ENCODE results near the gene ABHD12. TPM values are rescaled to one million over a fixed set of nuclear protein-coding genes. Genes with fewer than 3 reads are reported as not detected.

Gene ABHD12
- total RNA-seq, 1 donor from 2014 or later, result 51.3 TPM

DNA sequence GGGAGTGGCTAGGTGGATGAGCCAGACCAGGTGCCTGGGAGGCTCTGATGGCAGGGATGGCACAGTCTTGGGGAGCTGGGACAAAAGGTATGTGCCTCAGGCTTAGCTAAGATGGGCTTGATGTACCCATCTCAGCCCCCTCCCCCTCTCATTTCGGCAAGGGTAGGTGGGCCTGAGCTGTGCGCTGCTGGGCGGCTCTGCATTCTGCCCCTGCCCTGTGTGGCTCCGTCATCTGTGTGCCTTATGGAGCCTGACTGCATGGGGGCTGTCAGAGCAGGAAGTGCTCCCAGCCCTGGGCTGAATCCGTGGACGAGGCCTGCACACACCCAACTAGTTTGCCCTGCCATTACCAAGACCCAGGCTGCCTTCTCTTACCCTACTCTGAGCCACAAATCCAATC lies 88.0 kb downstream of the ABHD12 start:
- Mint-ChIP-seq H3K9me3 (ENCODE audit: low read depth) (no peaks in the 10 kb centered on the region), H3K36me3 (ENCODE audit: insufficient read depth) (peaks cover 2% of the 10 kb centered on the region), H3K27ac (peak overlapping the region; percentile 56), H3K27me3 (no peaks in the 10 kb centered on the region), H3K4me3 (ENCODE audit: low read depth) (no peak overlapping the region), H3K4me1 (ENCODE audit: low read depth) (no peaks in the 10 kb centered on the region)
- DNase-seq (ENCODE audit: low spot score, unreplicated experiment), result no peak
- TF ChIP-seq, protein P1, sequence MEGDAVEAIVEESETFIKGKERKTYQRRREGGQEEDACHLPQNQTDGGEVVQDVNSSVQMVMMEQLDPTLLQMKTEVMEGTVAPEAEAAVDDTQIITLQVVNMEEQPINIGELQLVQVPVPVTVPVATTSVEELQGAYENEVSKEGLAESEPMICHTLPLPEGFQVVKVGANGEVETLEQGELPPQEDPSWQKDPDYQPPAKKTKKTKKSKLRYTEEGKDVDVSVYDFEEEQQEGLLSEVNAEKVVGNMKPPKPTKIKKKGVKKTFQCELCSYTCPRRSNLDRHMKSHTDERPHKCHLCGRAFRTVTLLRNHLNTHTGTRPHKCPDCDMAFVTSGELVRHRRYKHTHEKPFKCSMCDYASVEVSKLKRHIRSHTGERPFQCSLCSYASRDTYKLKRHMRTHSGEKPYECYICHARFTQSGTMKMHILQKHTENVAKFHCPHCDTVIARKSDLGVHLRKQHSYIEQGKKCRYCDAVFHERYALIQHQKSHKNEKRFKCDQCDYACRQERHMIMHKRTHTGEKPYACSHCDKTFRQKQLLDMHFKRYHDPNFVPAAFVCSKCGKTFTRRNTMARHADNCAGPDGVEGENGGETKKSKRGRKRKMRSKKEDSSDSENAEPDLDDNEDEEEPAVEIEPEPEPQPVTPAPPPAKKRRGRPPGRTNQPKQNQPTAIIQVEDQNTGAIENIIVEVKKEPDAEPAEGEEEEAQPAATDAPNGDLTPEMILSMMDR (IDR thresholded peaks at IDR 0.05; ENCODE audit: unreplicated experiment), result no peak

DNA sequence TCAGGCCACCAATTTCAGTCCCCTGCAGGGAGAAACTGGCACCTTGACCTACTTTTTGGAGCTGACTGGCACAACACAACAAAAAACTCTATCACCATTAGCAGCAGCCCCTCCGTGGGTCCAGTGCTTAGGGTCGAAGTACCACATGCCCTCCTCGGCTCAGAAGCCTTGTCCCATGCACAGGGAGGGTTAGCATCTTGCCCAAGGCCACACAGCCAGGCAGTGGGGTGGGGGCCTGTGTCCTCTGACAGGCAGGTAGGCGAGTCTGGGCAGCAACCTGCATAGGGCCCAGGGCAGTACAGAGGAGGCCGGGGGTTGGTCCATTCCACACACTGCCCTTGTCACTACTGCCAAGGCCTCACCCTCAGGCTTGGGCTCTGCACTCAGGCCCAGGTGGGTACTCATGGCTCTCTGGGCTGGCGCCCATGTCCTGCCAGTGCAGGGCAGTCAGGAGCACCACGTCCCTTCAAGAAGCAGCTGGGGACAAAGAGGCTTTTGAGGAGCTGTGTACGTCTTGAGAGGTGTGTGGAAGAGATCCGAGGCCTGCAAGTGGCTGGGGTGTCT lies 89.2 kb downstream of the ABHD12 start:
- no peaks in the 10 kb centered on the region for H3K9me3 Mint-ChIP-seq (ENCODE audit: low read depth)
- H3K27me3 Mint-ChIP-seq, result no peaks in the 10 kb centered on the region
- no peak overlapping the region for H3K27ac Mint-ChIP-seq
- H3K4me3 Mint-ChIP-seq (ENCODE audit: low read depth), result no peak overlapping the region
- H3K36me3 Mint-ChIP-seq (ENCODE audit: insufficient read depth), result peaks cover 3% of the 10 kb centered on the region
- TF ChIP-seq, protein P1 (IDR thresholded peaks at IDR 0.05; ENCODE audit: unreplicated experiment), result no peak
- no peak for DNase-seq (ENCODE audit: low spot score, unreplicated experiment)
- no peaks in the 10 kb centered on the region for H3K4me1 Mint-ChIP-seq (ENCODE audit: low read depth)

DNA sequence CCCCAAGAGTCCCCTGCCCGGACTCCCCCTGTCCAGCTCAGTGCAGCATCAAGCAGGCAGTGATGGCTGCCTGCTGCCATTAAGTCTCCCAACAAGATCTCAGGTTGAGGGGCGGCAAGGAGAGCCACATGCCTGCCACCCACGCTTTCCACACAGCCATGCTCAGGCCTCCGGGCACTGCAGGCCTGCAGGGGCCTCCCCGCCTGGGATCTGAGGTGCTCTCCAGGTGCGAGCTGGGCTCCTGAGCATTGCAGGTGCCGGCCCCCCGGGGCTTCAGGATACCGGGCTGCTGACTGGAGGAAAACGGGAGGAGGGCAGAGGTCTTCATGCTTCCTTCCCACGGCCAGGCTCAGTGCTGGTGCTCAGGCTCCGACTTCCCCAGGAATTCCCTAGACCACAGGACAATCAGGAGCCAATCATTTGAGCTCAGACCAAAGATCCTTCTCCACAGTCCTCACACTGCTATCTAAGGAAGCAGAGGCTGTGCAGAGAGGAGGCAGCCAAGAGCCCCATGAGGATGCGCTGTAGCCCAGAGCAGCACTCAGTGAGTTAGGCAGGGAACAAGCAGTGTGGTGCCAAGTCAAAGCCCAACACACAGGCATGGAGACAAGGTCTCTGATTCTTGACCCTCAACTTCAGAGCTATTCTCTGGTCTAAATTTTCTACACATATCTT lies 90.0 kb downstream of the ABHD12 start:
- Mint-ChIP-seq H3K36me3 (ENCODE audit: insufficient read depth) (peaks cover 4% of the 10 kb centered on the region), H3K9me3 (ENCODE audit: low read depth) (no peaks in the 10 kb centered on the region), H3K4me3 (ENCODE audit: low read depth) (no peak overlapping the region), H3K27me3 (no peaks in the 10 kb centered on the region), H3K27ac (no peak overlapping the region), H3K4me1 (ENCODE audit: low read depth) (no peaks in the 10 kb centered on the region)
- no peak for DNase-seq (ENCODE audit: low spot score, unreplicated experiment)
- TF ChIP-seq, protein P1 (IDR thresholded peaks at IDR 0.05; ENCODE audit: unreplicated experiment), result no peak

DNA sequence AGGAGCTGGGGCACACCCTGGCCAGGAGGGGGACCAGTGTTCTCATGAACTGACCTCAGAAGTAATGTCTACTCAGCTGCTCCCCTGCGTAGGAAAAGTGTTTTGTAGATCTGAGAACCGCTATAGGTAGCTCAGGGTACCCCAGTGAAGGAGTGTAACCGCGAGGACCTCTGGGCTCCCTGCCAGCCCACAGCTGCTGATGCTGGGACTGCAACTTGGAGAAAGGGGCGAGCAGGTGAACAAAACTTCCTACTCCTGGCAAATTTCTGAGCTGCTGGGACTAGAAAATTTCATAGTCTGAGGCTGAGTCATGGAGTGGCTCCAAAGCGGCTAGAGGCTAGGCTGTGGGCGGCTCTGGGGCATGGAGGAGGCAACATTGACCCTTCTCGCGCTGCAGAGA lies 90.8 kb downstream of the ABHD12 start:
- Mint-ChIP-seq H3K27me3 (no peaks in the 10 kb centered on the region), H3K4me1 (ENCODE audit: low read depth) (no peaks in the 10 kb centered on the region), H3K9me3 (ENCODE audit: low read depth) (no peaks in the 10 kb centered on the region), H3K4me3 (ENCODE audit: low read depth) (no peak overlapping the region), H3K27ac (peak overlapping the region; percentile 80), H3K36me3 (ENCODE audit: insufficient read depth) (peaks cover 4% of the 10 kb centered on the region)
- no peak for DNase-seq (ENCODE audit: low spot score, unreplicated experiment)
- TF ChIP-seq, protein P1 (IDR thresholded peaks at IDR 0.05; ENCODE audit: unreplicated experiment), result no peak

DNA sequence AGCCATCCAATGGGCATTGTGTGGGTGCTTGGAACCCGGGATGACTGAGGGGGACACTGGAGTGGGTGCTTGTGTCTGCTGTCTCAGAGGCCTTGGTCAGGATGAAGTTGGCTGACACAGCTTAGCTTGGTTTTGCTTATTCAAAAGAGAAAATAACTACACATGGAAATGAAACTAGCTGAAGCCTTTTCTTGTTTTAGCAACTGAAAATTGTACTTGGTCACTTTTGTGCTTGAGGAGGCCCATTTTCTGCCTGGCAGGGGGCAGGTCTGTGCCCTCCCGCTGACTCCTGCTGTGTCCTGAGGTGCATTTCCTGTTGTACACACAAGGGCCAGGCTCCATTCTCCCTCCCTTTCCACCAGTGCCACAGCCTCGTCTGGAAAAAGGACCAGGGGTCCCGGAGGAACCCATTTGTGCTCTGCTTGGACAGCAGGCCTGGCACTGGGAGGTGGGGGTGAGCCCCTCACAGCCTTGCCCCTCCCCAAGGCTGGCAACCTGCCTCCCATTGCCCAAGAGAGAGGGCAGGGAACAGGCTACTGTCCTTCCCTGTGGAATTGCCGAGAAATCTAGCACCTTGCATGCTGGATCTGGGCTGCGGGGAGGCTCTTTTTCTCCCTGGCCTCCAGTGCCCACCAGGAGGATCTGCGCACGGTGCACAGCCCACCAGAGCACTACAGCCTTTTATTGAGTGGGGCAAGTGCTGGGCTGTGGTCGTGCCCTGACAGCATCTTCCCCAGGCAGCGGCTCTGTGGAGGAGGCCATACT lies 93.3 kb downstream of the ABHD12 start:
- Mint-ChIP-seq H3K9me3 (ENCODE audit: low read depth) (no peaks in the 10 kb centered on the region), H3K27me3 (no peaks in the 10 kb centered on the region), H3K4me3 (ENCODE audit: low read depth) (no peak overlapping the region), H3K27ac (no peak overlapping the region), H3K36me3 (ENCODE audit: insufficient read depth) (peaks cover 7% of the 10 kb centered on the region), H3K4me1 (ENCODE audit: low read depth) (no peaks in the 10 kb centered on the region)
- TF ChIP-seq, protein P1 (IDR thresholded peaks at IDR 0.05; ENCODE audit: unreplicated experiment), result no peak
- no peak for DNase-seq (ENCODE audit: low spot score, unreplicated experiment)
